WTC11 (cell line): ENCODE measurements around the gene CD226. TPM values are rescaled to one million over a fixed set of nuclear protein-coding genes. Genes with fewer than 3 reads are reported as not detected.
A peak's percentile ranks its signal among the peaks of the same experiment; 100 is the strongest.

Experiments used
- ATAC-seq: fragments of 200-7000 bp; cut with Tn5 transposase; 2 replicates; pipeline ENCODE4 v1.10.0; 2021; ENCODE audit warnings: mild to moderate bottlenecking, moderate library complexity
- CTCF ChIA-PET: fragments of 300-600 bp; sonication (Branson Sonifier 250); formaldehyde crosslinking; loops from one replicate; lab custom pipeline; 2021; ENCODE audit warnings: antibody characterized with exemption; lab: Charles Lee
- POLR2A ChIA-PET: fragments of 350-600 bp; sonication (Branson Sonifier 250); formaldehyde crosslinking; loops from one replicate; lab custom pipeline; 2021; ENCODE audit warnings: antibody characterized with exemption; lab: Charles Lee
- DNase-seq: peaks from one replicate; pipeline ENCODE4 v3.0.0; 2021; ENCODE audit warnings: low spot score
- H3K27ac Mint-ChIP-seq: 2 replicates; pipeline ENCODE4 v1.8.0; 2021; ENCODE audit warnings: mixed read lengths
- H3K27me3 Mint-ChIP-seq: 2 replicates; pipeline ENCODE4 v1.8.0; 2021; ENCODE audit warnings: low read depth, mild to moderate bottlenecking, moderate library complexity, mixed read lengths
- H3K36me3 Mint-ChIP-seq: 2 replicates; pipeline ENCODE4 v1.8.0; 2021; ENCODE audit warnings: mixed read lengths
- H3K4me1 Mint-ChIP-seq: 2 replicates; pipeline ENCODE4 v1.8.0; 2022; ENCODE audit warnings: mixed read lengths
- H3K4me3 Mint-ChIP-seq: 2 replicates; pipeline ENCODE4 v1.8.0; 2021; ENCODE audit warnings: mild to moderate bottlenecking, moderate library complexity, mixed read lengths
- H3K9me3 Mint-ChIP-seq: 2 replicates; pipeline ENCODE4 v1.8.0; 2021; ENCODE audit warnings: mixed read lengths
- CBFB ChIP-seq: sonication (generic); formaldehyde crosslinking; IDR thresholded peaks from 2 replicates; pipeline ENCODE4 v1.8.1; 2022; ENCODE audit warnings: mild to moderate bottlenecking, low read depth, missing genetic modification reagents
- FOXJ3 ChIP-seq: sonication (generic); formaldehyde crosslinking; IDR thresholded peaks from 2 replicates; pipeline ENCODE4 v1.9.0; 2021; ENCODE audit warnings: missing genetic modification reagents, mild to moderate bottlenecking, borderline replicate concordance
- FOXK1 ChIP-seq: sonication (generic); formaldehyde crosslinking; IDR thresholded peaks from 2 replicates; pipeline ENCODE4 v1.8.0; 2022; ENCODE audit warnings: mild to moderate bottlenecking, moderate library complexity, missing genetic modification reagents
- HMGA2 ChIP-seq: fragments of 250-450 bp; sonication (Bioruptor Pico); IDR thresholded peaks from 2 replicates; pipeline ENCODE4 v1.4.0; 2021; ENCODE audit warnings: mild to moderate bottlenecking, moderate library complexity
- NR2C2 ChIP-seq: sonication (generic); formaldehyde crosslinking; IDR thresholded peaks from 2 replicates; pipeline ENCODE4 v1.8.0; 2022; ENCODE audit warnings: mild to moderate bottlenecking, missing genetic modification reagents
- NR3C1 ChIP-seq: sonication (generic); formaldehyde crosslinking; conservative IDR thresholded peaks from 2 replicates; pipeline ENCODE4 v1.8.1; 2023; ENCODE audit warnings: low read depth, mild to moderate bottlenecking, missing genetic modification reagents
- RELA ChIP-seq: sonication (generic); formaldehyde crosslinking; IDR thresholded peaks from 2 replicates; pipeline ENCODE4 v1.8.1; 2022; ENCODE audit warnings: missing genetic modification reagents, mild to moderate bottlenecking, borderline replicate concordance
- SMAD4 ChIP-seq: sonication (generic); formaldehyde crosslinking; IDR thresholded peaks from 2 replicates; pipeline ENCODE4 v1.8.0; 2022; ENCODE audit warnings: mild to moderate bottlenecking, missing genetic modification reagents
- ZNF219 ChIP-seq: sonication (generic); formaldehyde crosslinking; IDR thresholded peaks from 2 replicates; pipeline ENCODE4 v1.8.0; 2023; ENCODE audit warnings: missing genetic modification reagents, mild to moderate bottlenecking, borderline replicate concordance
- ZNF317 ChIP-seq: sonication (generic); formaldehyde crosslinking; IDR thresholded peaks from 2 replicates; pipeline ENCODE4 v1.8.1; 2023; ENCODE audit warnings: low read depth, mild to moderate bottlenecking, moderate library complexity, missing genetic modification reagents, borderline replicate concordance
- ZNF396 ChIP-seq: fragments of 250-450 bp; sonication (Bioruptor Pico); IDR thresholded peaks from 2 replicates; pipeline ENCODE4 v1.8.0; 2021; ENCODE audit warnings: mild to moderate bottlenecking, moderate library complexity, borderline replicate concordance
- ZNF671 ChIP-seq: fragments of 250-450 bp; sonication (Bioruptor Pico); IDR thresholded peaks from 2 replicates; pipeline ENCODE4 v1.8.0; 2021; ENCODE audit warnings: mild to moderate bottlenecking
- total RNA-seq: library from RNA; stranded (reverse); gene quantifications from 3 replicates; pipeline ENCODE4 v1.2.3, GENCODE V29; 2021
- TF ChIP-seq, protein P1 (sequence below): sonication (generic); formaldehyde crosslinking; IDR thresholded peaks from 2 replicates; pipeline ENCODE4 v1.8.1; 2023; ENCODE audit warnings: mild to moderate bottlenecking, missing genetic modification reagents, borderline replicate concordance
- TF ChIP-seq, protein P2 (sequence below): sonication (generic); formaldehyde crosslinking; IDR thresholded peaks from 2 replicates; pipeline ENCODE4 v1.8.1; 2023; ENCODE audit warnings: mild to moderate bottlenecking, missing genetic modification reagents, moderate library complexity
- TF ChIP-seq, protein P3 (sequence below): fragments of 250-450 bp; sonication (Bioruptor Pico); IDR thresholded peaks from 2 replicates; pipeline ENCODE4 v1.9.0; 2021; ENCODE audit warnings: mild to moderate bottlenecking, borderline replicate concordance
- TF ChIP-seq, protein P4 (sequence below): fragments of 250-450 bp; sonication (Bioruptor Pico); IDR thresholded peaks from 2 replicates; pipeline ENCODE4 v1.9.0; 2021; ENCODE audit warnings: mild to moderate bottlenecking
- TF ChIP-seq, protein P5 (sequence below): sonication (generic); formaldehyde crosslinking; IDR thresholded peaks from 2 replicates; pipeline ENCODE4 v1.8.0; 2022; ENCODE audit warnings: mild to moderate bottlenecking, missing genetic modification reagents
- TF ChIP-seq, protein P6 (sequence below): fragments of 200-600 bp; IDR thresholded peaks from 2 replicates; pipeline ENCODE4 v1.8.0; 2022; ENCODE audit warnings: antibody characterized with exemption

The CD226 gene
- total RNA-seq, 1 experiment from 2014 or later, result 0.24 TPM

DNA sequence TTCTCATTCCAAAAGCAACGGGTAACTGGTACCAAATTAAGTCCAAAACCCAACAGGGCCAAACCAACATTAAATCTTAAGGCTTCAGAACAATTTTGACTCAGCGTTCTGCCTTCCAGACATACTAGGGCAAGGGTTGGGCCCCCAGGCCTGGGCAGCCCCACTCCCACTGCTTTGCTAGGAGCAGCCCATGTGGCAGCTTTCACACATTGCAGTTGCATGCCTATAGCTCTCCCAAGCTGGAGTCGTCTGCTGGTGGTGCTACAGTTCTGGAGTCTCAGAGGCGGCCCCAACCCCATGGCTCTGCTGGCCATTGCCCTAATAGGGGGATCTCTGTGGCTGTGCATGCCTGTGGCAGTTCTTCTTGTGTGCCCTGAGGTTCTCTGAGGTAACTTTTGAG, 37.6 kb upstream of the CD226 start:
- Mint-ChIP-seq H3K36me3 (peaks cover 2% of the 10 kb centered on the region; the same call in 1 of the 2 replicates), H3K4me3 (no peak overlapping the region), H3K4me1 (peaks cover 23% of the 10 kb centered on the region), H3K27ac (no peak overlapping the region), H3K9me3 (peaks cover 13% of the 10 kb centered on the region; the same call in 1 of the 2 replicates), H3K27me3 (no peaks in the 10 kb centered on the region)
- ATAC-seq, result peak; percentile 92
- TF ChIP-seq, protein P1, sequence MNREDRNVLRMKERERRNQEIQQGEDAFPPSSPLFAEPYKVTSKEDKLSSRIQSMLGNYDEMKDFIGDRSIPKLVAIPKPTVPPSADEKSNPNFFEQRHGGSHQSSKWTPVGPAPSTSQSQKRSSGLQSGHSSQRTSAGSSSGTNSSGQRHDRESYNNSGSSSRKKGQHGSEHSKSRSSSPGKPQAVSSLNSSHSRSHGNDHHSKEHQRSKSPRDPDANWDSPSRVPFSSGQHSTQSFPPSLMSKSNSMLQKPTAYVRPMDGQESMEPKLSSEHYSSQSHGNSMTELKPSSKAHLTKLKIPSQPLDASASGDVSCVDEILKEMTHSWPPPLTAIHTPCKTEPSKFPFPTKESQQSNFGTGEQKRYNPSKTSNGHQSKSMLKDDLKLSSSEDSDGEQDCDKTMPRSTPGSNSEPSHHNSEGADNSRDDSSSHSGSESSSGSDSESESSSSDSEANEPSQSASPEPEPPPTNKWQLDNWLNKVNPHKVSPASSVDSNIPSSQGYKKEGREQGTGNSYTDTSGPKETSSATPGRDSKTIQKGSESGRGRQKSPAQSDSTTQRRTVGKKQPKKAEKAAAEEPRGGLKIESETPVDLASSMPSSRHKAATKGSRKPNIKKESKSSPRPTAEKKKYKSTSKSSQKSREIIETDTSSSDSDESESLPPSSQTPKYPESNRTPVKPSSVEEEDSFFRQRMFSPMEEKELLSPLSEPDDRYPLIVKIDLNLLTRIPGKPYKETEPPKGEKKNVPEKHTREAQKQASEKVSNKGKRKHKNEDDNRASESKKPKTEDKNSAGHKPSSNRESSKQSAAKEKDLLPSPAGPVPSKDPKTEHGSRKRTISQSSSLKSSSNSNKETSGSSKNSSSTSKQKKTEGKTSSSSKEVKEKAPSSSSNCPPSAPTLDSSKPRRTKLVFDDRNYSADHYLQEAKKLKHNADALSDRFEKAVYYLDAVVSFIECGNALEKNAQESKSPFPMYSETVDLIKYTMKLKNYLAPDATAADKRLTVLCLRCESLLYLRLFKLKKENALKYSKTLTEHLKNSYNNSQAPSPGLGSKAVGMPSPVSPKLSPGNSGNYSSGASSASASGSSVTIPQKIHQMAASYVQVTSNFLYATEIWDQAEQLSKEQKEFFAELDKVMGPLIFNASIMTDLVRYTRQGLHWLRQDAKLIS (CRISPR knock-in tag), result no peak
- TF ChIP-seq HMGA2, result no peak
- TF ChIP-seq, protein P2, sequence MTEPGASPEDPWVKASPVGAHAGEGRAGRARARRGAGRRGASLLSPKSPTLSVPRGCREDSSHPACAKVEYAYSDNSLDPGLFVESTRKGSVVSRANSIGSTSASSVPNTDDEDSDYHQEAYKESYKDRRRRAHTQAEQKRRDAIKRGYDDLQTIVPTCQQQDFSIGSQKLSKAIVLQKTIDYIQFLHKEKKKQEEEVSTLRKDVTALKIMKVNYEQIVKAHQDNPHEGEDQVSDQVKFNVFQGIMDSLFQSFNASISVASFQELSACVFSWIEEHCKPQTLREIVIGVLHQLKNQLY (CRISPR knock-in tag), result no peak
- no peak for TF ChIP-seq FOXJ3 (CRISPR knock-in tag)
- no peak for TF ChIP-seq ZNF219
- no peak for TF ChIP-seq ZNF317 (CRISPR knock-in tag)
- TF ChIP-seq NR2C2 (CRISPR knock-in tag), result no peak
- no peak for TF ChIP-seq NR3C1 (CRISPR knock-in tag)
- TF ChIP-seq, protein P3, sequence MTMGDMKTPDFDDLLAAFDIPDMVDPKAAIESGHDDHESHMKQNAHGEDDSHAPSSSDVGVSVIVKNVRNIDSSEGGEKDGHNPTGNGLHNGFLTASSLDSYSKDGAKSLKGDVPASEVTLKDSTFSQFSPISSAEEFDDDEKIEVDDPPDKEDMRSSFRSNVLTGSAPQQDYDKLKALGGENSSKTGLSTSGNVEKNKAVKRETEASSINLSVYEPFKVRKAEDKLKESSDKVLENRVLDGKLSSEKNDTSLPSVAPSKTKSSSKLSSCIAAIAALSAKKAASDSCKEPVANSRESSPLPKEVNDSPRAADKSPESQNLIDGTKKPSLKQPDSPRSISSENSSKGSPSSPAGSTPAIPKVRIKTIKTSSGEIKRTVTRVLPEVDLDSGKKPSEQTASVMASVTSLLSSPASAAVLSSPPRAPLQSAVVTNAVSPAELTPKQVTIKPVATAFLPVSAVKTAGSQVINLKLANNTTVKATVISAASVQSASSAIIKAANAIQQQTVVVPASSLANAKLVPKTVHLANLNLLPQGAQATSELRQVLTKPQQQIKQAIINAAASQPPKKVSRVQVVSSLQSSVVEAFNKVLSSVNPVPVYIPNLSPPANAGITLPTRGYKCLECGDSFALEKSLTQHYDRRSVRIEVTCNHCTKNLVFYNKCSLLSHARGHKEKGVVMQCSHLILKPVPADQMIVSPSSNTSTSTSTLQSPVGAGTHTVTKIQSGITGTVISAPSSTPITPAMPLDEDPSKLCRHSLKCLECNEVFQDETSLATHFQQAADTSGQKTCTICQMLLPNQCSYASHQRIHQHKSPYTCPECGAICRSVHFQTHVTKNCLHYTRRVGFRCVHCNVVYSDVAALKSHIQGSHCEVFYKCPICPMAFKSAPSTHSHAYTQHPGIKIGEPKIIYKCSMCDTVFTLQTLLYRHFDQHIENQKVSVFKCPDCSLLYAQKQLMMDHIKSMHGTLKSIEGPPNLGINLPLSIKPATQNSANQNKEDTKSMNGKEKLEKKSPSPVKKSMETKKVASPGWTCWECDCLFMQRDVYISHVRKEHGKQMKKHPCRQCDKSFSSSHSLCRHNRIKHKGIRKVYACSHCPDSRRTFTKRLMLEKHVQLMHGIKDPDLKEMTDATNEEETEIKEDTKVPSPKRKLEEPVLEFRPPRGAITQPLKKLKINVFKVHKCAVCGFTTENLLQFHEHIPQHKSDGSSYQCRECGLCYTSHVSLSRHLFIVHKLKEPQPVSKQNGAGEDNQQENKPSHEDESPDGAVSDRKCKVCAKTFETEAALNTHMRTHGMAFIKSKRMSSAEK, result no peak
- no peak for TF ChIP-seq CBFB (CRISPR knock-in tag)
- TF ChIP-seq, protein P4, sequence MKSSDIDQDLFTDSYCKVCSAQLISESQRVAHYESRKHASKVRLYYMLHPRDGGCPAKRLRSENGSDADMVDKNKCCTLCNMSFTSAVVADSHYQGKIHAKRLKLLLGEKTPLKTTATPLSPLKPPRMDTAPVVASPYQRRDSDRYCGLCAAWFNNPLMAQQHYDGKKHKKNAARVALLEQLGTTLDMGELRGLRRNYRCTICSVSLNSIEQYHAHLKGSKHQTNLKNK (CRISPR knock-in tag), result no peak
- TF ChIP-seq ZNF396 (CRISPR knock-in tag), result no peak
- no peak for TF ChIP-seq SMAD4
- no peak for TF ChIP-seq RELA (CRISPR knock-in tag)
- TF ChIP-seq ZNF671 (CRISPR knock-in tag), result no peak
- TF ChIP-seq, protein P5, sequence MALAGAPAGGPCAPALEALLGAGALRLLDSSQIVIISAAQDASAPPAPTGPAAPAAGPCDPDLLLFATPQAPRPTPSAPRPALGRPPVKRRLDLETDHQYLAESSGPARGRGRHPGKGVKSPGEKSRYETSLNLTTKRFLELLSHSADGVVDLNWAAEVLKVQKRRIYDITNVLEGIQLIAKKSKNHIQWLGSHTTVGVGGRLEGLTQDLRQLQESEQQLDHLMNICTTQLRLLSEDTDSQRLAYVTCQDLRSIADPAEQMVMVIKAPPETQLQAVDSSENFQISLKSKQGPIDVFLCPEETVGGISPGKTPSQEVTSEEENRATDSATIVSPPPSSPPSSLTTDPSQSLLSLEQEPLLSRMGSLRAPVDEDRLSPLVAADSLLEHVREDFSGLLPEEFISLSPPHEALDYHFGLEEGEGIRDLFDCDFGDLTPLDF (CRISPR knock-in tag), result no peak
- no peak for TF ChIP-seq FOXK1 (CRISPR knock-in tag)
- TF ChIP-seq, protein P6, sequence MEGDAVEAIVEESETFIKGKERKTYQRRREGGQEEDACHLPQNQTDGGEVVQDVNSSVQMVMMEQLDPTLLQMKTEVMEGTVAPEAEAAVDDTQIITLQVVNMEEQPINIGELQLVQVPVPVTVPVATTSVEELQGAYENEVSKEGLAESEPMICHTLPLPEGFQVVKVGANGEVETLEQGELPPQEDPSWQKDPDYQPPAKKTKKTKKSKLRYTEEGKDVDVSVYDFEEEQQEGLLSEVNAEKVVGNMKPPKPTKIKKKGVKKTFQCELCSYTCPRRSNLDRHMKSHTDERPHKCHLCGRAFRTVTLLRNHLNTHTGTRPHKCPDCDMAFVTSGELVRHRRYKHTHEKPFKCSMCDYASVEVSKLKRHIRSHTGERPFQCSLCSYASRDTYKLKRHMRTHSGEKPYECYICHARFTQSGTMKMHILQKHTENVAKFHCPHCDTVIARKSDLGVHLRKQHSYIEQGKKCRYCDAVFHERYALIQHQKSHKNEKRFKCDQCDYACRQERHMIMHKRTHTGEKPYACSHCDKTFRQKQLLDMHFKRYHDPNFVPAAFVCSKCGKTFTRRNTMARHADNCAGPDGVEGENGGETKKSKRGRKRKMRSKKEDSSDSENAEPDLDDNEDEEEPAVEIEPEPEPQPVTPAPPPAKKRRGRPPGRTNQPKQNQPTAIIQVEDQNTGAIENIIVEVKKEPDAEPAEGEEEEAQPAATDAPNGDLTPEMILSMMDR, result no peak
- DNase-seq, result peak; percentile 35
- ChIA-PET CTCF (interaction anchor here (0.6 kb wide), 1 partner anchor 84 kb away, joined by 3 read pairs; no protein-coding TSS in a partner anchor), POLR2A (no interaction called here)
